Activated T-cell treated with anti-CD3 and anti-CD28 coated beads, Interleukin-2, amount 50 U/mL, for 4 hours (primary cell): ENCODE measurements around the gene NELFCD. TPM values are rescaled to one million over a fixed set of nuclear protein-coding genes. Genes with fewer than 3 reads are reported as not detected.
"Not testable (repeated sequence)": the region's sequence is repeated elsewhere in the genome, so short reads cannot be mapped to it uniquely, and the experiment has no call there.

ENCODE experiments used
- ATAC-seq, 2 donors: fragments of 200-7000 bp; cut with Tn5 transposase; one replicate each; pipeline ENCODE4 v1.10.0; 2021
- DNase-seq: peaks from one replicate; pipeline ENCODE4 v3.0.0-alpha.2; 2020
- H3K27me3 Mint-ChIP-seq: one replicate; pipeline ENCODE4 v1.8.0; 2021; ENCODE audit warnings: low read depth, mixed read lengths
- H3K36me3 Mint-ChIP-seq: one replicate; pipeline ENCODE4 v1.8.0; 2022; ENCODE audit warnings: mixed read lengths; ENCODE audit not compliant: insufficient read depth
- H3K4me1 Mint-ChIP-seq: one replicate; pipeline ENCODE4 v1.8.0; 2021; ENCODE audit warnings: low read depth, mixed read lengths
- H3K4me3 Mint-ChIP-seq: one replicate; pipeline ENCODE4 v1.8.0; 2021; ENCODE audit warnings: mild to moderate bottlenecking, moderate library complexity, mixed read lengths
- H3K9me3 Mint-ChIP-seq: one replicate; pipeline ENCODE4 v1.8.0; 2021; ENCODE audit warnings: mixed read lengths
- total RNA-seq, 3 donors: library from RNA; stranded (reverse); gene quantifications; one replicate each; pipeline ENCODE4 v1.2.1, GENCODE V29; 2021

Gene NELFCD
- total RNA-seq, 3 donors from 2014 or later, result 119 to 146 (median 128) TPM

DNA sequence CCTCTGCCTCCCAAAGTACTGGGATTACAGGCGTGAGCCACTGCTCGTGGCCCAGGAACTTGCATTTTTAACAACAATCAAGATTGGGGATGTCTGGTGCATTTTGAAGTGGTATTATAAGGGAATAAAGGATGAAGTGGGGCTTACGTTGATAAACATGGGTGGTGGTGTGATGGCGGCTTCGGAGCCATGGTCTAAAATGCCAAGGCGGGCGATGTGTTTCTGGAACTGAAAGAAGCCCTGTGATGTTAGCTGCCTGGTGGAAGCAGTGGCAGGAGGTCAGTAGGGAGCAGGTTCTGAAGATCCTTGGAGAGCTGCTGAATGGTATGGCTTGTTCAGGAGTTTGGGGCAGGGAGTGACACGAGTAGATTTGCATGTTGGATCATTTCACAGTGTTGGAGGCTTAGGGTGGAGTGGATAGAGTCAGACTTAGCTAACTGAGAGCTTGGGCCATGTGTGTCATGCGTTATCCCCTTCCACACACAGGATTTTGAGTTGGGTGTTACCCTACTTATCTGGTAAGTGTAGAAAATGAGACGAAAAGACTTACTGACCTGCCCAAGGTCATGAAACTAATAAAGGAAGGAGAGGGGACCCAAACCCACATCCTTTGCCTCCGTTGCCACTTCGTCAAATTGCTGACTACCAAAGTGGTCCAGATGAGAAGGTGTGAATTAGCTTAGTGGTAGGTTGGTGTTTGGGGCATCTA, 1.5 kb downstream of the NELFCD start:
- peaks cover 40% of the 10 kb centered on the region for H3K4me1 Mint-ChIP-seq
- peak overlapping the region; percentile 92 for H3K4me3 Mint-ChIP-seq
- no peaks in the 10 kb centered on the region for H3K27me3 Mint-ChIP-seq
- H3K36me3 Mint-ChIP-seq, result peaks cover 22% of the 10 kb centered on the region
- no peaks in the 10 kb centered on the region for H3K9me3 Mint-ChIP-seq
- DNase-seq (no peak), ATAC-seq (no peak)

DNA sequence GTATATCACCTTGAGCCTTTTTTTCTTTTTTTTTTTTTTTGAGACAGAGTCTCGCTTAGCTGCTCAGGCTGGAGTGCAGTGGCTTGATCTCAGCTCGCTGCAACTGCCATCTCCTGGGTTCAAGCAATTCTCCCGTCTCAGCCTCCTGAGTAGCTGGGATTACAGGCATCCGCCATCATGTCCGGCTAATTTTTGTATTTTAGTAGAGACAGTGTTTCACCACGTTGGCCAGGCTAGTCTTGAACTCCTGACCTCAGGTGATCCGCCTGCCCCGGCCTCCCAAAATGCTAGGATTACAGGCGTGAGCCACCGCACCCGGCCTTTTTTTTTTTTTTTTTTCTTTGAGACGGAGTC, 2.0 kb downstream of the NELFCD start:
- ATAC-seq, H3K9me3 Mint-ChIP-seq, DNase-seq, H3K27me3 Mint-ChIP-seq: not testable (repeated sequence)
- Mint-ChIP-seq H3K4me1 (peaks cover 40% of the 10 kb centered on the region), H3K4me3 (peak overlapping the region; percentile 92), H3K36me3 (peaks cover 27% of the 10 kb centered on the region)

DNA sequence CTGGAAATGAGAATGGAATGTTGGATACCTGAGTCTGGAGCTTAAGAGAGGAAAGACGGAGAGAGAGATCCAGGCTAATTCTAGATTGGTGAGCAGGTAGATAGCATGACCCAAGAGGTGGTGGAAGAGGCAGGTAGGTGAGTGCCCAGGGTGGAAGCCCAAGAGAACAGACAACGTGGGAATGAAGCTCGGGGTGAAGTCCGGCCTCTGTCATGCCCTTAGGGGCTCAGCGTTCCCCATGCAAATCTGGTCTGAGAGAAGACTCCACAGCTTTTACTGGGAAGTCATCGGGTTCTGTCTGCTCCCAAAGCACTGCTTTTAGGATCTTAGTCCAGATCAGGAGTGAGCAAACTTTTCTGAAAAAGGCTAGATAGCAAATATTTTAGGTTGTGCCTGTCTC, 3.6 kb downstream of the NELFCD start:
- no peak for DNase-seq
- H3K4me1 Mint-ChIP-seq, result peaks cover 40% of the 10 kb centered on the region
- no peak overlapping the region for H3K4me3 Mint-ChIP-seq
- peaks cover 35% of the 10 kb centered on the region for H3K36me3 Mint-ChIP-seq
- no peaks in the 10 kb centered on the region for H3K27me3 Mint-ChIP-seq
- ATAC-seq, result no peak
- H3K9me3 Mint-ChIP-seq, result no peaks in the 10 kb centered on the region

DNA sequence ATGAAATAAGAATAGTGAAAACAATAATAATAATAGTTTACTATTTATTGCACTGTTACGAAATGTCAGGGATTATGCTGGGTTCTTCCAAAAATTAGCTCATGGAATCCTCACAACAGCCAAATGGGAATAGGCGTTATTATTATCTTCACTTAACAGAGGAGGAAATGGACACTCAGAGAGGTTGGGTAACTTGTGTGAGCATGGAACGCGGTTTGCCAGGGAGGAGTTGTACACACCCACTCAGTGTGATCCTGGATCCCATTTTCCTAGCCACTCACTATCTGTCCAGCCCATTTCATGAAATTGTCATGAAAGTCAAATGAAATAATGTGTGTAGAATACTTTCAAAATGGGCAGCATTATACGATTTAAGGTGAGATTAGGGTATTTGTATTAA, 4.6 kb downstream of the NELFCD start:
- Mint-ChIP-seq H3K4me1 (peaks cover 40% of the 10 kb centered on the region), H3K9me3 (no peaks in the 10 kb centered on the region), H3K27me3 (no peaks in the 10 kb centered on the region), H3K4me3 (no peak overlapping the region), H3K36me3 (peaks cover 37% of the 10 kb centered on the region)
- DNase-seq (no peak), ATAC-seq (no peak)

GRCh38 chr20:58986286-58986967, 5.4 kb downstream of the NELFCD start:
- ATAC-seq (peak in 1 of 2 donors; percentile 33), DNase-seq (no peak)
- Mint-ChIP-seq H3K9me3 (no peaks in the 10 kb centered on the region), H3K27me3 (no peaks in the 10 kb centered on the region), H3K36me3 (peaks cover 43% of the 10 kb centered on the region), H3K4me1 (peaks cover 40% of the 10 kb centered on the region), H3K4me3 (no peak overlapping the region)

DNA sequence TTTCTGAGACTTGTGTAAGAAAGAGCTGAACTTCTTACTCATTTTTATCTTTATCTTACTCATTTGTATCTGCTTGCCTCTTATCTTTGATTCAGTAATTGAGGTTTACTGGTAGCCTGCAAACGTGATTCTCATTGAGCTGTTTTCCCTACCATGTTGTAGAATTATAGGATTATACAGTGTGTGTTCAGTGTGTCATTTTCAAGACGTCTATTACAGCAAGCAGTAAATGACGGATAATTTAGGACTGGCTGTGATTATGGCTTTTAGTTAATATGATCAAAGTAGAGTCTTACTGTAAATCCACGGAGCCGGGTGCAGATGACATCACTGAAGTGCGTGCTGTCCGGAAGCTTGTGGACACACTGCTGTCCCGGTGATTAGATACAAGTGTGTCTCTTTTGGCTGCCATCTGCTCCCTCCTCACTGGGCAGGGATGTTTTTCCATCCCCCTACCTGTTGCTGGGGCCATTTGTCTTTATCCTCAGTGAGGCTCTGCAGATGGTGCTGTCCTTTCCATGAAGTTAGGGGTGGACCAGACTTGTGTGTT, 6.0 kb downstream of the NELFCD start:
- DNase-seq (no peak), ATAC-seq (no peak)
- Mint-ChIP-seq H3K36me3 (peaks cover 47% of the 10 kb centered on the region), H3K27me3 (no peaks in the 10 kb centered on the region), H3K9me3 (no peaks in the 10 kb centered on the region), H3K4me3 (no peak overlapping the region), H3K4me1 (peaks cover 40% of the 10 kb centered on the region)

GRCh38 chr20:58987790-58988564, 6.9 kb downstream of the NELFCD start:
- Mint-ChIP-seq H3K4me1 (peaks cover 31% of the 10 kb centered on the region), H3K36me3 (peaks cover 47% of the 10 kb centered on the region), H3K27me3 (no peaks in the 10 kb centered on the region), H3K4me3 (no peak overlapping the region), H3K9me3 (no peaks in the 10 kb centered on the region)
- DNase-seq (no peak), ATAC-seq (no peak)

DNA sequence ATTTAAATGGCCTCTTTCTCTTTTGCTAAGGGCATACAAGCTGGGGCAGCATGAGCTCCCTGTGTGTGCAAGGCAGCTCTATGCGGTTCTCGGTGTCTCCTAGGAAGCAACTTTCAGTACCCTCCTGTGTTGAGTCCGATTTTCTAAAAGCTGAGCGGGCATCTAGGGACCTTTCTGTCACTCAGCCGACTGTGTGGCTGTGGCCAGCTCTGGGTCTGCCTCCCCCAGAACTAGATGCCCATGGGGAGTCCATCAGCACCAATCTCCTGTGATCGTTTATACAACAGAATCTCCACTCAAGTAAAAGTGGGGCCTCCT, 7.5 kb downstream of the NELFCD start:
- Mint-ChIP-seq H3K4me3 (no peak overlapping the region), H3K4me1 (peaks cover 27% of the 10 kb centered on the region), H3K9me3 (no peaks in the 10 kb centered on the region), H3K27me3 (no peaks in the 10 kb centered on the region), H3K36me3 (peaks cover 50% of the 10 kb centered on the region)
- ATAC-seq (no peak), DNase-seq (no peak)

- no peak for DNase-seq
- peaks cover 21% of the 10 kb centered on the region for H3K4me1 Mint-ChIP-seq
- H3K9me3 Mint-ChIP-seq, result no peaks in the 10 kb centered on the region
- H3K27me3 Mint-ChIP-seq, result no peaks in the 10 kb centered on the region
- H3K4me3 Mint-ChIP-seq, result no peak overlapping the region
- ATAC-seq, result no peak
- H3K36me3 Mint-ChIP-seq, result peaks cover 50% of the 10 kb centered on the region
These were observed 8.1 kb downstream of the NELFCD start for GRCh38 chr20:58989196-58989595.

GRCh38 chr20:58990651-58991445, 9.8 kb downstream of the NELFCD start:
- no peaks in the 10 kb centered on the region for H3K9me3 Mint-ChIP-seq
- peaks cover 55% of the 10 kb centered on the region for H3K36me3 Mint-ChIP-seq
- peaks cover 9% of the 10 kb centered on the region for H3K4me1 Mint-ChIP-seq
- H3K4me3 Mint-ChIP-seq, result no peak overlapping the region
- DNase-seq, result no peak
- no peaks in the 10 kb centered on the region for H3K27me3 Mint-ChIP-seq
- ATAC-seq, result no peak

DNA sequence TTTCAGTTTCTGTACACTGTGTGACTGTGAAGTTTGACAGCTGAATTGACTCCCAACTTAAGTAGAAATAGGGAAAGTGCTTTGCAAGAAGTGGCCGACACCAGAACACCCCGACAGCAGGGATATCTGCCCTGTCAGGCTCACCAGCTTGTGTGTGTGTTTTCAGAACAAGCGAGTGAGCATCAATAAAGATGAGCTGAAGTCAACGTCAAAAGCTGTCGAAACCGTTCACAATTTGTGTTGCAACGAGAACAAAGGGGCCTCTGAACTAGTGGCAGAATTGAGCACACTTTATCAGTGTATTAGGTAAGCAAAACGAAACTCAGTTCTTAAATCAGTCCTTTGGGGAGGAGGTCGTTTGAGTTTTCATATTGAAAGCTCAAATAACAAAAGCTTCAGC, 10.7 kb downstream of the NELFCD start:
- no peak overlapping the region for H3K4me3 Mint-ChIP-seq
- no peaks in the 10 kb centered on the region for H3K27me3 Mint-ChIP-seq
- peaks cover 6% of the 10 kb centered on the region for H3K4me1 Mint-ChIP-seq
- DNase-seq, result no peak
- H3K36me3 Mint-ChIP-seq, result peaks cover 60% of the 10 kb centered on the region
- no peaks in the 10 kb centered on the region for H3K9me3 Mint-ChIP-seq
- ATAC-seq, result no peak

DNA sequence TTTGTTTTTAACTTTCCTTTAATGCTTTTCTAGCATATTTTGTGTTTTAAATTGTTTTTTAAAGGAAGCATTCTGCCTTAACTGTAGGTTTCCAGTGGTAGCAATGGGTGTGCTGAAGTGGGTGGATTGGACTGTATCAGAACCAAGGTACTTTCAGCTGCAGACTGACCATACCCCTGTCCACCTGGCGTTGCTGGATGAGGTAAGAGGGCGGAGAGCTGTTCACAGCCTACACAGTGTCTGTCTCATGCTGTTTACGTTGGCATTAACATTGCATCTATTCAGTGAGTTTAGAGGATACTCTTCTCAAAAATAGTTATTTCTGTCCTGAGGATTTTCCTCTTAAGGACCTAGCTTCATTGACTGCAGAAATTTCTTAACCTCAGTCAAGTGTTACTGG, 11.9 kb downstream of the NELFCD start:
- Mint-ChIP-seq H3K36me3 (peaks cover 57% of the 10 kb centered on the region), H3K27me3 (no peaks in the 10 kb centered on the region), H3K4me1 (no peaks in the 10 kb centered on the region), H3K9me3 (no peaks in the 10 kb centered on the region), H3K4me3 (no peak overlapping the region)
- DNase-seq (no peak), ATAC-seq (no peak)

DNA sequence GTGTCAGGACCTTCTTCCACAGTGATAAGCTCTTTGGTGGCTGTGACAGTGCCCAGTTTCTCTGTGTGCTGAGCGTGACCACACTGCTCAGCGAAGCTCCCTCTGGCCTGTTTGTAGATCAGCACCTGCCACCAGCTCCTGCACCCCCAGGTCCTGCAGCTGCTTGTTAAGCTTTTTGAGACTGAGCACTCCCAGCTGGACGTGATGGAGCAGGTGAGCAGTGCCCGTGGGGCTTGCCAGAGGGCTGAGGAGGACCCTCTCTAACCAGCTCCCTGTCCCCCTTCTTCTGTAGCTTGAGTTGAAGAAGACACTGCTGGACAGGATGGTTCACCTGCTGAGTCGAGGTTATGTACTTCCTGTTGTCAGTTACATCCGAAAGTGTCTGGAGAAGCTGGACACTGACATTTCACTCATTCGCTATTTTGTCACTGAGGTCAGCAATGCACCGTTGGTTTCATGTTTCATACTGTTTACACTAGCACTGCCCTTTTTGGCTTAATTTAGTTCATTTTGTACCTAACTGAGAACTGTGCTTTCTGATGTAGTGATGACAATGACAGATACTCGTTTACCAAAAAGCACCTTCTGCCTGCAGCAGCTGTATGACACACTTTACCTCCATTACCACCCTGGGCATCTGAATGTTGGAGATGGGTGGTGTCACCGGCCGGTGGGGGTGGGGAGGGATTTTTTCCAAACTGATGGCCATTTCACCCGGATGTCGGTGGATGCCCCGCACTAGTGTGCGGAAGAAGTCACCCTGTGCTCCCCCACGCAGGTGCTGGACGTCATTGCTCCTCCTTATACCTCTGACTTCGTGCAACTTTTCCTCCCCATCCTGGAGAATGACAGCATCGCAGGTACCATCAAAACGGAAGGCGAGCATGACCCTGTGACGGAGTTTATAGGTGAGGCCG, 12.5 kb downstream of the NELFCD start:
- DNase-seq, result no peak
- Mint-ChIP-seq H3K4me3 (no peak overlapping the region), H3K36me3 (peaks cover 56% of the 10 kb centered on the region), H3K9me3 (no peaks in the 10 kb centered on the region), H3K27me3 (no peaks in the 10 kb centered on the region), H3K4me1 (no peaks in the 10 kb centered on the region)
- no peak for ATAC-seq
